GM23338 (cell line): ENCODE measurements around the gene KCTD17. TPM values are rescaled to one million over a fixed set of nuclear protein-coding genes. Genes with fewer than 3 reads are reported as not detected.

Source experiments
- ATAC-seq: fragments of 200-7000 bp; cut with Tn5 transposase; 3 replicates; pipeline ENCODE4 v1.9.1; 2020
- DNase-seq: peaks from one replicate; pipeline ENCODE4 v3.0.0-alpha.2; 2015; ENCODE audit warnings: low spot score
- H2AFZ ChIP-seq: fragments of 200-600 bp; sonication (generic); 2 replicates; pipeline ENCODE4 v1.8.0; 2016; ENCODE audit warnings: antibody characterized with exemption, mild to moderate bottlenecking, moderate library complexity
- H3F3A ChIP-seq: fragments of 200-600 bp; sonication (generic); replicated peaks from 2 replicates; pipeline ENCODE4 v1.8.0; 2017; ENCODE audit warnings: antibody characterized with exemption, mixed run types, low read depth
- H3K27ac ChIP-seq: fragments of 200-600 bp; sonication (generic); 2 replicates; pipeline ENCODE4 v1.6.1; 2016; ENCODE audit warnings: low read depth
- H3K27me3 ChIP-seq: fragments of 200-600 bp; sonication (generic); 2 replicates; pipeline ENCODE4 v1.8.0; 2016; ENCODE audit warnings: mild to moderate bottlenecking, mixed run types, moderate library complexity; ENCODE audit not compliant: insufficient read depth
- H3K36me3 ChIP-seq: fragments of 200-600 bp; sonication (generic); 2 replicates; pipeline ENCODE4 v1.8.0; 2016; ENCODE audit warnings: mild to moderate bottlenecking; ENCODE audit not compliant: insufficient read depth
- H3K4me1 ChIP-seq: fragments of 200-600 bp; sonication (generic); 2 replicates; pipeline ENCODE4 v1.8.0; 2016; ENCODE audit warnings: mild to moderate bottlenecking, moderate library complexity; ENCODE audit not compliant: insufficient read depth
- H3K4me2 ChIP-seq: fragments of 200-600 bp; sonication (generic); 2 replicates; pipeline ENCODE4 v1.7.1; 2017; ENCODE audit warnings: mixed run types
- H3K4me3 ChIP-seq: fragments of 200-600 bp; sonication (generic); 2 replicates; pipeline ENCODE4 v1.6.1; 2016; ENCODE audit warnings: mixed run types
- H3K79me2 ChIP-seq: fragments of 200-600 bp; sonication (generic); replicated peaks from 2 replicates; pipeline ENCODE4 v1.8.0; 2017; ENCODE audit warnings: mild to moderate bottlenecking; ENCODE audit not compliant: insufficient read depth
- H3K9me2 ChIP-seq: fragments of 200-600 bp; sonication (generic); 2 replicates; pipeline ENCODE4 v1.8.0; 2017; ENCODE audit not compliant: insufficient read depth
- H4K20me1 ChIP-seq: fragments of 200-600 bp; sonication (generic); replicated peaks from 2 replicates; pipeline ENCODE4 v1.8.0; 2017; ENCODE audit warnings: mild to moderate bottlenecking; ENCODE audit not compliant: insufficient read depth
- H3K27ac Mint-ChIP-seq: 2 replicates; pipeline ENCODE4 v1.8.0; 2020; ENCODE audit warnings: inconsistent platforms, mild to moderate bottlenecking, moderate library complexity, mixed read lengths
- H3K27me3 Mint-ChIP-seq: 3 replicates; pipeline ENCODE4 v1.8.0; 2022; ENCODE audit warnings: low read depth, mild to moderate bottlenecking, moderate library complexity, mixed read lengths, inconsistent platforms; ENCODE audit not compliant: insufficient read depth, poor library complexity
- H3K36me3 Mint-ChIP-seq: 3 replicates; pipeline ENCODE4 v1.8.0; 2021; ENCODE audit warnings: low read depth, mild to moderate bottlenecking, inconsistent platforms, moderate library complexity, mixed read lengths
- H3K4me1 Mint-ChIP-seq: 3 replicates; pipeline ENCODE4 v1.8.0; 2020; ENCODE audit warnings: mild to moderate bottlenecking, inconsistent platforms, mixed read lengths
- H3K4me3 Mint-ChIP-seq: 3 replicates; pipeline ENCODE4 v1.8.0; 2021; ENCODE audit warnings: moderate library complexity, mild to moderate bottlenecking, inconsistent platforms, mixed read lengths
- H3K9me3 Mint-ChIP-seq: 3 replicates; pipeline ENCODE4 v1.8.0; 2020; ENCODE audit warnings: moderate library complexity, mild to moderate bottlenecking, inconsistent platforms, mixed read lengths
- CTCF ChIP-seq, 2 experiments: fragments of 200-600 bp in 1 of 2; sonication (generic) in 1 of 2; conservative IDR thresholded peaks; 2 replicates each; pipeline versions ENCODE4 v1.5.1 to v1.6.1; 2016 to 2017; ENCODE audit warnings: antibody characterized with exemption in 2 of 2, low read depth in 2 of 2, mild to moderate bottlenecking in 2 of 2, moderate library complexity in 1 of 2
- ETS1 ChIP-seq: IDR thresholded peaks from 2 replicates; pipeline ENCODE4 v1.6.1; 2016; ENCODE audit warnings: antibody characterized with exemption
- EZH2 ChIP-seq: fragments of 200-600 bp; sonication (generic); IDR thresholded peaks from one replicate; pipeline ENCODE4 v1.8.0; 2017; ENCODE audit warnings: antibody characterized with exemption, mild to moderate bottlenecking, low read depth; ENCODE audit not compliant: unreplicated experiment
- EZH2phosphoT487 ChIP-seq: fragments of 200-600 bp; sonication (generic); IDR thresholded peaks from one replicate; pipeline ENCODE4 v1.8.1; 2018; ENCODE audit warnings: antibody characterized with exemption; ENCODE audit not compliant: unreplicated experiment
- JUNB ChIP-seq: IDR thresholded peaks from one replicate; pipeline ENCODE4 v1.6.1; 2016; ENCODE audit warnings: antibody characterized with exemption; ENCODE audit not compliant: unreplicated experiment
- POLR2AphosphoS5 ChIP-seq: IDR thresholded peaks from 2 replicates; pipeline ENCODE4 v1.6.1; 2016; ENCODE audit warnings: antibody characterized with exemption, low read depth
- REST ChIP-seq: IDR thresholded peaks from one replicate; pipeline ENCODE4 v1.6.1; 2018; ENCODE audit warnings: antibody characterized with exemption; ENCODE audit not compliant: unreplicated experiment
- ZNF114 ChIP-seq: fragments of 250-450 bp; sonication (Bioruptor Pico); IDR thresholded peaks from 2 replicates; pipeline ENCODE4 v1.5.0; 2020; ENCODE audit warnings: mild to moderate bottlenecking, moderate library complexity
- polyA plus RNA-seq: library from polyadenylated mRNA; unstranded; fragments of >200 nt; fragmentation: Nextera tagmentation; extraction: Ambion mirVana; gene quantifications from 2 replicates; pipeline ENCODE4 v1.2.1, GENCODE V29; 2016
- total RNA-seq: library from RNA; depleted of rRNA; stranded (reverse); fragments of >200 nt; shearing (Covaris generic); gene quantifications from 2 replicates; pipeline ENCODE4 v1.2.3, GENCODE V29; 2014

Gene KCTD17
- total and polyA plus RNA-seq, 2 experiments from 2014 or later, result 25.1 to 35.0 TPM

- Histone ChIP-seq H3K36me3 (no peaks in the 10 kb centered on the region), H3K27ac (no peak overlapping the region), H3K4me2 (no peak overlapping the region), H3K4me1 (no peaks in the 10 kb centered on the region), H3K9me2 (no peaks in the 10 kb centered on the region), H3K4me3 (no peak overlapping the region), H3F3A (no peaks in the 10 kb centered on the region), H4K20me1 (no peaks in the 10 kb centered on the region), H2AFZ (no peak overlapping the region), H3K27me3 (no peaks in the 10 kb centered on the region), H3K79me2 (no peaks in the 10 kb centered on the region)
- no peak for TF ChIP-seq POLR2AphosphoS5
- Mint-ChIP-seq H3K4me3 (no peak overlapping the region), H3K9me3 (no peaks in the 10 kb centered on the region; the same call in 2 of the 3 replicates), H3K27ac (no peak overlapping the region), H3K36me3 (no peaks in the 10 kb centered on the region), H3K27me3 (peaks cover 19% of the 10 kb centered on the region), H3K4me1 (peaks cover 5% of the 10 kb centered on the region; the same call in 2 of the 3 replicates)
- no peak for ATAC-seq
- no peak for DNase-seq
Observed at GRCh38 chr22:37101311-37102066, 49.9 kb downstream of the KCTD17 start.

- no peaks in the 10 kb centered on the region for H3K36me3 Mint-ChIP-seq
- Histone ChIP-seq H3K9me2 (no peaks in the 10 kb centered on the region), H3K27me3 (no peaks in the 10 kb centered on the region), H3K4me3 (no peak overlapping the region), H3K36me3 (no peaks in the 10 kb centered on the region), H3F3A (no peaks in the 10 kb centered on the region), H3K4me1 (no peaks in the 10 kb centered on the region), H2AFZ (no peak overlapping the region), H3K27ac (no peak overlapping the region), H3K79me2 (no peaks in the 10 kb centered on the region), H3K4me2 (no peak overlapping the region), H4K20me1 (no peaks in the 10 kb centered on the region)
- H3K4me3 Mint-ChIP-seq, result no peak overlapping the region
- peaks cover 2% of the 10 kb centered on the region; the same call in 1 of the 3 replicates for H3K4me1 Mint-ChIP-seq
- H3K27ac Mint-ChIP-seq, result no peak overlapping the region
- TF ChIP-seq JUNB, result no peak
- no peak for TF ChIP-seq ETS1
- TF ChIP-seq POLR2AphosphoS5, result no peak
- no peak for TF ChIP-seq CTCF (conservative IDR thresholded peaks at IDR 0.05; ENCODE audit: low read depth in 2 of 2)
- no peak for TF ChIP-seq EZH2phosphoT487
- TF ChIP-seq REST, result no peak
- no peak for TF ChIP-seq ZNF114 (CRISPR knock-in tag)
- TF ChIP-seq EZH2, result no peak
- no peak for ATAC-seq
- no peaks in the 10 kb centered on the region; the same call in 2 of the 3 replicates for H3K9me3 Mint-ChIP-seq
- DNase-seq, result no peak
- H3K27me3 Mint-ChIP-seq, result peaks cover 15% of the 10 kb centered on the region
Observed at GRCh38 chr22:37103151-37103550, 51.6 kb downstream of the KCTD17 start.
